HEK293T (cell line): ENCODE measurements around the gene RASA3.

ENCODE experiments used
- BHLHE40 ChIP-seq: fragments of 450-650 bp; IDR thresholded peaks from 2 replicates; pipeline ENCODE4 v1.6.1; 2016; ENCODE audit warnings: mild to moderate bottlenecking, moderate library complexity, borderline replicate concordance
- ELF4 ChIP-seq: fragments of 450-650 bp; IDR thresholded peaks from 2 replicates; pipeline ENCODE4 v1.6.1; 2017; ENCODE audit warnings: antibody characterized with exemption
- FOXA1 ChIP-seq: fragments of 450-650 bp; IDR thresholded peaks from 2 replicates; pipeline ENCODE4 v1.6.1; 2016; ENCODE audit warnings: mild to moderate bottlenecking
- FOXK2 ChIP-seq: fragments of 450-650 bp; IDR thresholded peaks from 2 replicates; pipeline ENCODE4 v1.6.1; 2016; ENCODE audit warnings: mild to moderate bottlenecking
- FOXM1 ChIP-seq: fragments of 450-650 bp; IDR thresholded peaks from 2 replicates; pipeline ENCODE4 v1.6.1; 2017; ENCODE audit warnings: mild to moderate bottlenecking, borderline replicate concordance
- L3MBTL2 ChIP-seq: fragments of 450-650 bp; conservative IDR thresholded peaks from 2 replicates; pipeline ENCODE4 v1.6.1; 2016; ENCODE audit warnings: mild to moderate bottlenecking
- LEF1 ChIP-seq: fragments of 450-650 bp; IDR thresholded peaks from 2 replicates; pipeline ENCODE4 v1.6.1; 2017; ENCODE audit warnings: mild to moderate bottlenecking, borderline replicate concordance
- PKNOX1 ChIP-seq: fragments of 450-650 bp; IDR thresholded peaks from 2 replicates; pipeline ENCODE4 v1.6.1; 2016
- SP1 ChIP-seq: fragments of 450-650 bp; IDR thresholded peaks from 2 replicates; pipeline ENCODE4 v1.6.1; 2017
- SUZ12 ChIP-seq: fragments of 450-650 bp; IDR thresholded peaks from 2 replicates; pipeline ENCODE4 v1.6.1; 2016; ENCODE audit warnings: mild to moderate bottlenecking
- TARDBP ChIP-seq: fragments of 450-650 bp; IDR thresholded peaks from 2 replicates; pipeline ENCODE4 v1.6.1; 2016
- ZNF384 ChIP-seq: fragments of 450-650 bp; IDR thresholded peaks from 2 replicates; pipeline ENCODE4 v1.6.1; 2016

- no peak for TF ChIP-seq BHLHE40
- TF ChIP-seq ZNF384 = no peak
- no peak for TF ChIP-seq ELF4
- no peak for TF ChIP-seq PKNOX1
- TF ChIP-seq SUZ12 = no peak
- no peak for TF ChIP-seq FOXA1
- TF ChIP-seq FOXK2 = no peak
- no peak for TF ChIP-seq SP1
- no peak for TF ChIP-seq FOXM1
- TF ChIP-seq L3MBTL2 = no peak
- TF ChIP-seq TARDBP = no peak
- TF ChIP-seq LEF1 = no peak
Measured at GRCh38 chr13:114099191-114099590, 33.2 kb downstream of the RASA3 start.
